Effector CD8-positive, alpha-beta T cell (primary cell): Measurements from ENCODE around the gene OGFOD2.

ENCODE experiments used
- DNase-seq: peaks from one replicate; lab custom pipeline; 2025; lab: John Stamatoyannopoulos, UW

The OGFOD2 gene

DNA sequence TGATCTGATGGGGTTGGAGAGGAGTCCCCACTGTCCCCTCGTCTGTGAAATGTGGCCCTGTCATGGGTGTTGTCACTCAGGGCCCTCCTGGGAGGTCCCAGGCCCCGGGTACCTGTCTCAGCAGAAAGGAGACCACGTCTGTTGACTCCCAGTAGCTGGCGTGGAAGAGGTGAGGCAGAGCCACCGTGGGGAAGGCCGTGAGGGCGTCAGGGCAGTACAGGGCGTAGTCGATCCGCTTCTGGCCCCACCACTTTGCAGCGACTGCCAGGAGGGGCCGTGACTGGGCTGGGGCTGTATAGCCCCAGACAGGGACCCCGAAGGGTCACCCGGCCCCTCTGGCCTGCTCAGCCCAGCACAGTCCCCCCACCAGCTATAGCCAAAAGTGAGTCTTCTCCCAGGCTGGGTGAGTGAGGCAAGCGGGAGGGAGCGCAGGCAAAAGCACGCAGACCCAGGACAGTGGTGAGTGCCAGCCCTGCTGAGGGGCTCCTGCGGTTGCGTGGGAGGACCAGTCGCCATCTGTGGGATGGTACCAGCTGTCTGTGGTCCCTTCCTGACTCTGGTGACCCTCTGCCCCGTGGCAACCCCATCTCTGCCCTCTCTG is 13.7 kb downstream of the OGFOD2 start:
- no peak for DNase-seq

DNA sequence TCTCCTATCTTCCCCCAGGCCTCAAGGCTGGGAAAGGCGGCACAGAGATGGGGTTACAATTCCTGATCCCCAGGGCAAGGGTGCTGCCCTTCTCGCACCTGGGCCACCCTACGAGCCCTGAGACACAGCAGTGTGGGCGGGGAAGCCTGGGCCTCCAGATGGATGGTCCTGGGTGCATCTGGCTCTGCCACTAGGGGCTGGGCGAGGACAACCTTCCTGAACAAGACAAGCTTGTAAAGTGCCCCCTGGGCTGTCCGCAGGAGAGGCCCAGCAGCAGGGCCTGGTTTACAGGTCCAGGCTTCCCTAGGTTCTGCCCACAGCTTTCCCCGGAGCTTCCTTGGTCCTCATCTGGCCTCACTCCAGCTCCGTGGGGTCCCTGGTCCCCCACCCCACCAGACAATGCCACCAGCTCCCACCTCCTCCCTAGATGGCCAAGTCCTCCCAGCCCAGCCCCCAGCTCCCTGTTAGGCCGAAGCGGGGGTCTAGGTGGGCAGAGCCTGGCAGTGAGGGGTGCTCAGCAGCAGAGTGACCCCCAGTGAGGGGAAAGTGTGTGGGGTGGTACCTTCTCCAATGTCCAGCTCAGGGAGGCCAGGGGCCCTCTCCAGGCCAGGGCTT is 14.3 kb downstream of the OGFOD2 start:
- DNase-seq: no peak

- no peak for DNase-seq
Observed at GRCh38 chr12:122989874-122990419, 14.9 kb downstream of the OGFOD2 start.

GRCh38 chr12:122990561-122990960 is 15.5 kb downstream of the OGFOD2 start:
- DNase-seq: no peak

- DNase-seq: no peak
Observed at GRCh38 chr12:122990961-122991622, 16.0 kb downstream of the OGFOD2 start.

DNA sequence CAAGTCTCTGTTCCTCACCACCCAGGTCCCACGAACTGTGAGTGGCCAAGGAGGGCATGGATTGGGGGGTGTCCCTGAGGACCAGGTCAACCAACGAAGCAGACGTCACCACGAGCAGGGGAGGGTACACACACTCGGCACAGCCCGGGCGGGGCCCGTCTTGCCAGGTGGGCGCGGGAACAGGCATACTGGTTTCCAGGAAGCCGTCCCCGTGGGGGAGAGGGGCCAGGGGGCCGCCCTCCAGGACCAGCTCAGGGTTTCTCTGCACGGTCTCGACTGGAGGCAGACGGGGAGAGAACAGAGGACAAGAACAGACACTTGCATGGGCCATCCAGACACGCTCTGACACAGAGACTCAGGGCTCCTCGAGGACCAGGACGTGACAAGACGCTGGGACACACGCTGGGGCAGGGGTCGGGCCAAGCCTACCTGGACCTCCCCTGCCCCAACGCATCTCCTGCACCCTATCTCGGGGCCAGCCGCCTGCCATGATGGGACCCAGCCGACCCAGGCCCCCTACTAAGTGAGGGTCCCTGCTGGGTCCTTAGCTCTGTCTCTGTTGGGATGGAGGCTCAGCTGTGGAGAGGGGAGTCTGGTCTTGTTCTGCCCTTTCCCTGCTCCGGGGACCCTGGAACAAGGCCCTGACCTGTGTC is 16.7 kb downstream of the OGFOD2 start:
- no peak for DNase-seq

- no peak for DNase-seq
Observed at GRCh38 chr12:122992386-122992785, 17.3 kb downstream of the OGFOD2 start.

- DNase-seq: no peak
Observed at GRCh38 chr12:122994140-122994675, 19.2 kb downstream of the OGFOD2 start.

DNA sequence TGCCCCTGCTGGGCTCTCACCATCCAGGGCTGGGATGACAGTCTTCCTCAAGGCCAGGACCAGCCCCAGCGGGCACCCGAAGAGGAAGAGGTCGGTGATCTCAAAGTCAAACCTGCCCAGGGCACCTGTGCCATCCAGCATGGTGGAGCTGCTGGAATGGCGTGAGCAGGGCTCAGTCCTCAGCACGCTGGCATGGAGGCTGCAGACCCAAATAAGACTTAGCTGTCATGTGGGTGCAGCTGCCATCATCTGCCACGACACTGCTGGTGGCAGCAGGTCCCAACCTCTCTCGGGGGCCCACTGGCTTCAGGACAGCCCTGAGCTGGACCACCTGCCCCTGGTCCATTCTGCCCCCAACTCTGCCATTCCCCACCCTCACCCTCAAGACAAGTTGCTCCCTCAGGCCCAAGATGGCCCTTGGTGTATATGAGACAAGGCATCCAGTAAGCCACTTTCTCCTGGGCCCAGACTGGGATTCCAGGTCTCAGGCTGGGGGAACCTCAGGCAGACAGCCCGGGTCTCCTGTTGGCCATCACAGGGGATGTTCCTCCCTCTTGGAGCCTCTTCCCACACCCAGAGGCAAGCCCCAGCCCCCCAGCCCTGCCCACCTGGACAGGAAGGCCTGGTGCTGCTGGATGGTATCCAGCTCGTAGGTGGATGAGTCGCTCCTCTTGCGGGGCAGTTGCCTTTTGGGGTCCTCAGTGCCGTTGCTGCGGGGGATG is 19.9 kb downstream of the OGFOD2 start:
- no peak for DNase-seq

GRCh38 chr12:122995503-122996187 is 20.6 kb downstream of the OGFOD2 start:
- no peak for DNase-seq

- no peak for DNase-seq
Observed at GRCh38 chr12:122996188-122996601, 21.2 kb downstream of the OGFOD2 start.

- DNase-seq: no peak
Observed at GRCh38 chr12:122996621-122997342, 21.7 kb downstream of the OGFOD2 start.

DNA sequence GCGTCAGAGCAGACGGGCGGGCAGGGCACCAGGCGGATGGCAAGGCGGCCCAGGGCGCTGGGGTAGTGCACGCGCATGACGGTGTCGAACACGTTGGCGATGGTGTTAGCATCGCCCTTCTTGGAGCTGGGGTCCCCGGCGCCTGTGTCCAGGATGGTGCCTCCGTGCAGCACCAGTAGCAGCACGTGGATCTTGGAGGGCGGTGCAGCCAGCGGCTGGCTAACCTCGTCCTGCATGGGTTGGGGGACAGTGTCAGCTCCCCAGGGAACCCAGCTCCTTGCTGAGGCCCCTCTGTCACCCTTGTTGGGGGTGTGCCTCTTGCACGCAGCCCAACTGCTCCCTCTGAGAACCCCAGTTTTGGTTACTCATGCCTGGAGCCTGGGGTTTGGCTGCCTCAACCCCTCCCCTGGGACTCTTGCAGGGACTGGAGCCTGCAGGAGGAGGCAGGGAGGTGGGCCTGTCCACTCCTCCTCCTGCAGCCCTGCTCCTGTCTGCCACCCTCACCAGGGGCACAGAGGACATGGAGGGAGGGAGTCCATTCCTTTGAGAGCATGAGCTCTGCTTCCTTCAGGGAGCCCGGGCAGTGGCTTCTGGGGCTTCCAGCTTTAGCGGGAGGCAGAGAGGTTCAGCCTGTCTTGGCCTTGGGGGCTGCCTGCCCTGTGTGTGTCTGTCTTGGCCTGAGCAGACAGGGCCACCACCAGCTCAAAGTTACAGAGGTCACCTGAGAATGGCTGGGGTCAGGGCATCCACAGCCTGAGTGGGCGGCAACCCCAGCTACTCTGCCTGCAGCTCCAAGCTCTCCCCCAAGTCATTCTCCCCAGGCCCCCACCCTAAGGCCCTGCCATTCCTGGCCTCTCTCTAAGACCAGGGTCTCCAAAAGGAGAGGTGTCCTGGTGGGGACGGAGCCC is 22.6 kb downstream of the OGFOD2 start:
- no peak for DNase-seq

DNA sequence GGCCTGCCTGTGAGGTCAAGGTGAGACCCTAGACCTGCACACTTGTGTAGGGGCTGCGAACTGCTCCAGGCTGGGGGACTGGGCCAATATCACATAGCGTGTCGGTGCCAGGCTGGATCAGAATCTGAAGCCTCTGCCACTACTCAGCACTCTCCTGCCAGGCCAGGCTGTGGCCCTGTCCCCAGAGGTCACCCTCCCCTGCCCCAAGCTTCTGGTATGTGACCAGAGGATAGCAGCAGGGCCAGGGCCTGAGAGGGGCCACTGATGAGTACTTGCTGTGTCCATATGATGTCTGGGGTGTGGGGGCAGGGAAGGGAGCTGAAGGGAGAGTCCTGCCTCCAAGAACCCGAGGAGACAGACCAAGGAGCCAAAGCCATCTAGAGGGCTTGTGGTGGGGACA is 23.3 kb downstream of the OGFOD2 start:
- DNase-seq: no peak

- no peak for DNase-seq
Observed at GRCh38 chr12:122999196-122999946, 24.3 kb downstream of the OGFOD2 start.

DNA sequence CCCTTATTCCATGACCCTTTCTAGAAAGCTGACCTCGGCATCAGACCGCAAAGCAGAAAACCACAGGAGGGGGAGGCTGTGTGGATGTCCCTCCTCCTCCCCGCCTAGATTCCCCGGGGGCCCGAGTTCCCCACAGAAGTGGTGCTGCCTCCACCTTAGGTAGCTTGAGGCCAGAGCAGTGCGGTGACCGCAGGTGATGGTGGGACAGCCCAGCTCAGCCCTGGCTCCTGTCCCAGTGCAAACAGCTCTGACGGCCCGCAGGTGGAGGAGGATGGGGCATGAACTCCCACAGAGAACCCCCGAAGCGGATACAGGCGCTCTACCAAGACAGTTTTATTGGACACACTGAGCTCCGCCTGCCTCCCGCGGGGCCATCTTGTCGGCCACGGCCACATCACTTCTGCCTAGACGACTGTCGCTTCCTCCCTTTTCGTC is 25.0 kb downstream of the OGFOD2 start:
- no peak for DNase-seq

DNA sequence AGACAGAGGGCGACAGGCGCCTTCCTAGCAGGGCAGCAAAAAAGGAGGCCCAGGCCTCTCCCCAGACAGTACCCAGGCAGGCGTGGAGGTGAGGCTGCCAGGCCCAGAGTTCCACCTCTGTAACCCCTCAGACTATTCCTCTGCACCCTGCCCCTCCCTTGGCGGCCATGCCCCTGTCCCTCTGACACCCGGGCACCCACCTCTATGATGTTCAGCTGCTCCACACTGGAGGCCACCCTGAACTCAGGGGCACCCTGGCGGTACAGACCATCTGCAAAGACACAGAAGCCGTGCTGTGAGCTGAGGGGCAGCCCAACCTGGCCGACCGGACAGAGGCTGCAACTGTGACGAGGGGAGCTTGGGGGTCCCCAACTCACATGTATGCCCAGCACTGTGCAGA is 25.5 kb downstream of the OGFOD2 start:
- no peak for DNase-seq

- DNase-seq: no peak
Observed at GRCh38 chr12:123001464-123001863, 26.4 kb downstream of the OGFOD2 start.

- no peak for DNase-seq
Observed at GRCh38 chr12:123003257-123003656, 28.2 kb downstream of the OGFOD2 start.
